ENCODE data around the gene BRSK1.

Gene BRSK1

DNA sequence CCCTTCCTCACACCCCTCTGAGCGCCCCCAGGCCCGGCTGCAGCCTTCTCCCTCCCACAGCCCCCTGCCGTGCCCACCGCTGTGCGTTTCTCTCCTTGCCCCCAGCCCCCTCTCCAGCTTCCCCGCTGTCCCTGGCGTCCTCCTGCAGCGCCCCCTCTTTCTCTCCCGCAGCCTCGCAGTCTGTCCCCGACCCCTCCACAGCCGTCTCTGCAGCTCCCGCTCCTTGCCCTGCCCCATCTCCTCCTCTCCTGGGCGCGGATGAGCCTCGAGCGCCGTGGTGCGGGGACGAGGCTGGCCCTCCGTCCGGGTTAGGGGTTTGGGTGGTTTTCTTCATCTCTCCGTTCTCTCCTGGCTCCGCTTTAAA lies 57.0 kb downstream of the BRSK1 start:
- DNase-seq (ENCODE audit: low read depth, low spot score) = no peak
- Histone ChIP-seq H3K9me3 (ENCODE audit: insufficient read depth, low read length) (no peaks in the 10 kb centered on the region), H3K4me1 (ENCODE audit: insufficient read depth, insufficient read length) (peaks cover 20% of the 10 kb centered on the region), H3K27me3 (ENCODE audit: insufficient read depth, insufficient read length) (no peaks in the 10 kb centered on the region), H3K4me3 (ENCODE audit: insufficient read length, low read depth) (peak overlapping the region; percentile 63), H3K9ac (ENCODE audit: insufficient read length, low read depth) (peak overlapping the region; percentile 94), H3K36me3 (ENCODE audit: insufficient read depth, insufficient read length, low read length) (peaks cover 29% of the 10 kb centered on the region)
- no peak for TF ChIP-seq YY1 (IDR thresholded peaks at IDR 0.05; ENCODE audit: insufficient read depth, insufficient read length)
- TF ChIP-seq SUZ12 (IDR thresholded peaks at IDR 0.05; ENCODE audit: extremely low read depth, insufficient read depth, insufficient read length) = no peak
- no peak for TF ChIP-seq ZNF274 (IDR thresholded peaks at IDR 0.05; ENCODE audit: low read depth, low read length)

- Histone ChIP-seq H3K27me3 (ENCODE audit: insufficient read depth, insufficient read length) (no peaks in the 10 kb centered on the region), H3K4me3 (ENCODE audit: insufficient read length, low read depth) (peak overlapping the region; percentile 63), H3K9me3 (ENCODE audit: insufficient read depth, low read length) (no peaks in the 10 kb centered on the region), H3K9ac (ENCODE audit: insufficient read length, low read depth) (peak overlapping the region; percentile 94), H3K36me3 (ENCODE audit: insufficient read depth, insufficient read length, low read length) (peaks cover 29% of the 10 kb centered on the region), H3K4me1 (ENCODE audit: insufficient read depth, insufficient read length) (peaks cover 21% of the 10 kb centered on the region)
- TF ChIP-seq ZNF274 (IDR thresholded peaks at IDR 0.05; ENCODE audit: low read depth, low read length) (no peak), SUZ12 (IDR thresholded peaks at IDR 0.05; ENCODE audit: extremely low read depth, insufficient read depth, insufficient read length) (no peak), YY1 (IDR thresholded peaks at IDR 0.05; ENCODE audit: insufficient read depth, insufficient read length) (no peak)
- peak; percentile 51 for DNase-seq (ENCODE audit: low read depth, low spot score)
These were observed 57.4 kb downstream of the BRSK1 start for GRCh38 chr19:55341171-55341588.

- Histone ChIP-seq H3K9ac (ENCODE audit: insufficient read length, low read depth) (peak overlapping the region; percentile 79), H3K36me3 (ENCODE audit: insufficient read depth, insufficient read length, low read length) (peaks cover 33% of the 10 kb centered on the region), H3K4me3 (ENCODE audit: insufficient read length, low read depth) (peak overlapping the region; percentile 34), H3K4me1 (ENCODE audit: insufficient read depth, insufficient read length) (peaks cover 24% of the 10 kb centered on the region), H3K9me3 (ENCODE audit: insufficient read depth, low read length) (no peaks in the 10 kb centered on the region), H3K27me3 (ENCODE audit: insufficient read depth, insufficient read length) (no peaks in the 10 kb centered on the region)
- DNase-seq (ENCODE audit: low read depth, low spot score) = no peak
- TF ChIP-seq ZNF274 (IDR thresholded peaks at IDR 0.05; ENCODE audit: low read depth, low read length) (no peak), SUZ12 (IDR thresholded peaks at IDR 0.05; ENCODE audit: extremely low read depth, insufficient read depth, insufficient read length) (no peak), YY1 (IDR thresholded peaks at IDR 0.05; ENCODE audit: insufficient read depth, insufficient read length) (no peak)
These were observed 58.1 kb downstream of the BRSK1 start for GRCh38 chr19:55341595-55342531.

GRCh38 chr19:55344444-55344843 lies 60.6 kb downstream of the BRSK1 start:
- Histone ChIP-seq H3K9ac (ENCODE audit: insufficient read length, low read depth) (no peak overlapping the region), H3K4me1 (ENCODE audit: insufficient read depth, insufficient read length) (peaks cover 33% of the 10 kb centered on the region), H3K36me3 (ENCODE audit: insufficient read depth, insufficient read length, low read length) (peaks cover 36% of the 10 kb centered on the region), H3K4me3 (ENCODE audit: insufficient read length, low read depth) (no peak overlapping the region), H3K9me3 (ENCODE audit: insufficient read depth, low read length) (no peaks in the 10 kb centered on the region), H3K27me3 (ENCODE audit: insufficient read depth, insufficient read length) (no peaks in the 10 kb centered on the region)
- TF ChIP-seq ZNF274 (IDR thresholded peaks at IDR 0.05; ENCODE audit: low read depth, low read length) (no peak), SUZ12 (IDR thresholded peaks at IDR 0.05; ENCODE audit: extremely low read depth, insufficient read depth, insufficient read length) (no peak), YY1 (IDR thresholded peaks at IDR 0.05; ENCODE audit: insufficient read depth, insufficient read length) (no peak)
- DNase-seq (ENCODE audit: low read depth, low spot score) = no peak

DNA sequence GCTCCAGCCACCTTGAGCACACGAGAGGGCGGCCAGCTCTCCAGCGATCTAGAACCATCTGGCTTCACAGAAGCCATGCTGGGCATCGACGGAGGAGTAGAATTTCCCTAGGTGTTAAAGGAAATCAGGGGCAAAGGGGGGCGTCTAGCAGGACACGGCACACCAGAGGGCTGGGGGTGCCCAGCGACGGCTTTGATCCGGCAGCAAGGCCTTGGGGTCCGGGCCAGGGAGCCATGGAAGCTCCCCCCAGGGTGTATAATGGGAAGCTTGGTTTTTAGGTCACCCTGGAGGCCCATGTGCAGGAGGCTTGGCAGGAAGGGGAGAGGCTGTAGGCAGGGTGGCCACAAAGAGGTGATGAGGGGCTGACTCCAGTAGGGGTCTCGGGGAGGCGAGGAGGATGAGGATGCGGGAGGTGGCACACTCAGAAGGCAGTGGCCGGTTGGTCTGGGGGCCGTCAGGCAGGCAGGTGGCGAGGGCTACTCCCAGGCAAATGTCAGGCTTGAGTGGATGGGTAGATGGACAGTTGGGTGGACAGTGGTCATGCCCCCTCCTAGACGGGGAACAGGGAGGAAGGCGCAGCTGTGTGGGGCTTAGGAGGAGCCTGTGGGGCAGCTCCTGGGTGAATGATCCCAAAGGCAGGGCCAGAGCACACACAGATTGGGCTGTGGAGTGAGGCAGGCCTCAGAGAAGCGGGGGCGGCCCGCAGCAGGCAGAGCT lies 61.5 kb downstream of the BRSK1 start:
- Histone ChIP-seq H3K36me3 (ENCODE audit: insufficient read depth, insufficient read length, low read length) (peaks cover 39% of the 10 kb centered on the region), H3K9ac (ENCODE audit: insufficient read length, low read depth) (peak overlapping the region; percentile 50), H3K9me3 (ENCODE audit: insufficient read depth, low read length) (no peaks in the 10 kb centered on the region), H3K4me3 (ENCODE audit: insufficient read length, low read depth) (no peak overlapping the region), H3K27me3 (ENCODE audit: insufficient read depth, insufficient read length) (no peaks in the 10 kb centered on the region), H3K4me1 (ENCODE audit: insufficient read depth, insufficient read length) (peaks cover 36% of the 10 kb centered on the region)
- no peak for DNase-seq (ENCODE audit: low read depth, low spot score)
- TF ChIP-seq ZNF274 (IDR thresholded peaks at IDR 0.05; ENCODE audit: low read depth, low read length) (no peak), YY1 (IDR thresholded peaks at IDR 0.05; ENCODE audit: insufficient read depth, insufficient read length) (no peak), SUZ12 (IDR thresholded peaks at IDR 0.05; ENCODE audit: extremely low read depth, insufficient read depth, insufficient read length) (no peak)

GRCh38 chr19:55345818-55346724 lies 62.3 kb downstream of the BRSK1 start:
- no peak overlapping the region for H3K4me3 ChIP-seq (ENCODE audit: insufficient read length, low read depth)
- DNase-seq (ENCODE audit: low read depth, low spot score) = no peak
- TF ChIP-seq SUZ12 (IDR thresholded peaks at IDR 0.05; ENCODE audit: extremely low read depth, insufficient read depth, insufficient read length) (no peak), YY1 (IDR thresholded peaks at IDR 0.05; ENCODE audit: insufficient read depth, insufficient read length) (no peak), ZNF274 (IDR thresholded peaks at IDR 0.05; ENCODE audit: low read depth, low read length) (no peak)
- peaks cover under 1% of the 10 kb centered on the region for H3K27me3 ChIP-seq (ENCODE audit: insufficient read depth, insufficient read length)
- peaks cover 41% of the 10 kb centered on the region for H3K4me1 ChIP-seq (ENCODE audit: insufficient read depth, insufficient read length)
- H3K36me3 ChIP-seq (ENCODE audit: insufficient read depth, insufficient read length, low read length) = peaks cover 39% of the 10 kb centered on the region
- no peaks in the 10 kb centered on the region for H3K9me3 ChIP-seq (ENCODE audit: insufficient read depth, low read length)
- peak overlapping the region; percentile 50 for H3K9ac ChIP-seq (ENCODE audit: insufficient read length, low read depth)
